HCT116 (cell line): ENCODE measurements around the gene LRRC14B. TPM values are rescaled to one million over a fixed set of nuclear protein-coding genes. Genes with fewer than 3 reads are reported as not detected.

ENCODE experiments used
- ATAC-seq: fragments of 200-7000 bp; cut with Tn5 transposase; 2 replicates; pipeline ENCODE4 v1.9.1; 2020; ENCODE audit warnings: mild to moderate bottlenecking, moderate library complexity
- BruUV-seq: library from RNA; stranded (reverse); fragments of 400-500 nt; replicated peaks from 2 replicates; lab custom pipeline; 2021; lab: Mats Ljungman, UMichigan
- CTCF ChIA-PET: fragments of 300-600 bp; sonication (Branson Sonifier 250); formaldehyde crosslinking; loops from one replicate; lab custom pipeline; 2021; ENCODE audit warnings: antibody characterized with exemption; lab: Charles Lee
- POLR2A ChIA-PET: fragments of 300-600, 350-600 bp; sonication (Branson Sonifier 250); formaldehyde crosslinking; loops from one replicate; lab custom pipeline; 2021; ENCODE audit warnings: antibody characterized with exemption; lab: Charles Lee
- RAD21 ChIA-PET, 2 experiments: fragments of 300-600 bp; sonication (Branson Sonifier 250); formaldehyde crosslinking; loops; one replicate each; lab custom pipeline; 2023; ENCODE audit warnings: low total read pairs in 2 of 2; ENCODE audit not compliant: uncharacterized antibody in 2 of 2, unreplicated experiment in 2 of 2, low non-redundant PET in 1 of 2; lab: Charles Lee
- DNase-seq: peaks from one replicate; pipeline ENCODE4 v3.0.0-alpha.2; 2010; ENCODE audit warnings: low read depth, low spot score
- H2AFZ ChIP-seq: fragments of 200-600 bp; shearing (Covaris generic), sonication (generic); 2 replicates; pipeline ENCODE4 v1.6.1; 2017; ENCODE audit warnings: low read depth, mixed run types, mixed read lengths, antibody characterized with exemption, low read length; ENCODE audit not compliant: poor library complexity, severe bottlenecking
- H3K27ac ChIP-seq: 2 replicates; pipeline ENCODE4 v1.5.1; 2012; ENCODE audit warnings: low read depth, low read length
- H3K27me3 ChIP-seq: fragments of 200-600 bp; sonication (generic); 2 replicates; pipeline ENCODE4 v1.6.1; 2016; ENCODE audit warnings: mixed run types, low read length, mixed read lengths; ENCODE audit not compliant: insufficient read depth
- H3K36me3 ChIP-seq, 2 experiments: fragments of 200-500 bp in 1 of 2; fragments of 200-600 bp in 1 of 2; sonication (Bioruptor generic) in 1 of 2; sonication (generic) in 1 of 2; 2 replicates each; pipeline versions ENCODE4 v1.5.1 to v1.6.1; 2014 to 2016; ENCODE audit warnings: low read length in 2 of 2, inconsistent platforms in 1 of 2, mixed read lengths in 1 of 2, mixed run types in 1 of 2; ENCODE audit not compliant: insufficient read depth in 2 of 2, control insufficient read depth in 1 of 2
- H3K4me1 ChIP-seq, 2 experiments: fragments of 200-600 bp in 1 of 2; sonication (generic) in 1 of 2; 2 replicates each; pipeline versions ENCODE4 v1.5.1 to v1.6.1; 2012 to 2017; ENCODE audit warnings: low read length in 2 of 2, inconsistent platforms in 1 of 2, mild to moderate bottlenecking in 1 of 2, mixed read lengths in 1 of 2, mixed run types in 1 of 2, moderate library complexity in 1 of 2; ENCODE audit not compliant: insufficient read depth in 2 of 2, control insufficient read depth in 1 of 2
- H3K4me2 ChIP-seq: fragments of 200-600 bp; sonication (generic); 2 replicates; pipeline ENCODE4 v1.6.1; 2017; ENCODE audit warnings: mixed run types, low read length, mixed read lengths
- H3K4me3 ChIP-seq, 2 experiments: fragments of 200-600 bp in 1 of 2; sonication (generic) in 1 of 2; replicated peaks in 1 of 2; 2 replicates each; pipeline ENCODE4 v1.5.1; 2011 to 2016; ENCODE audit warnings: low read length in 2 of 2, control low read depth in 1 of 2, low read depth in 1 of 2, mild to moderate bottlenecking in 1 of 2, mixed read lengths in 1 of 2, mixed run types in 1 of 2
- H3K79me2 ChIP-seq: fragments of 200-600 bp; sonication (generic); 2 replicates; pipeline ENCODE4 v1.6.1; 2017; ENCODE audit warnings: mild to moderate bottlenecking, mixed run types, low read length, moderate library complexity, mixed read lengths; ENCODE audit not compliant: insufficient read depth
- H3K9ac ChIP-seq: fragments of 200-600 bp; sonication (generic); 2 replicates; pipeline ENCODE4 v1.6.1; 2016; ENCODE audit warnings: low read length, mixed read lengths
- H3K9me2 ChIP-seq: fragments of 200-600 bp; sonication (generic), shearing (Covaris generic); 2 replicates; pipeline ENCODE4 v1.6.1; 2017; ENCODE audit warnings: mixed run types, mild to moderate bottlenecking, moderate library complexity; ENCODE audit not compliant: insufficient read depth
- H3K9me3 ChIP-seq, 2 experiments: fragments of 200-500 bp in 1 of 2; fragments of 200-600 bp in 1 of 2; sonication (Bioruptor generic) in 1 of 2; sonication (generic) in 1 of 2; 2 replicates each; pipeline ENCODE4 v1.6.1; 2014 to 2017; ENCODE audit warnings: low read length in 2 of 2, mixed read lengths in 2 of 2, inconsistent platforms in 1 of 2, low read depth in 1 of 2, mild to moderate bottlenecking in 1 of 2, mixed run types in 1 of 2, moderate library complexity in 1 of 2; ENCODE audit not compliant: control insufficient read depth in 1 of 2, insufficient read depth in 1 of 2
- H4K20me1 ChIP-seq: fragments of 200-600 bp; sonication (generic), shearing (Covaris generic); 2 replicates; pipeline ENCODE4 v1.6.1; 2017; ENCODE audit warnings: mixed run types, mild to moderate bottlenecking, moderate library complexity; ENCODE audit not compliant: insufficient read depth
- CBX3 ChIP-seq: IDR thresholded peaks from 2 replicates; pipeline ENCODE4 v1.6.1; 2012; ENCODE audit warnings: low read depth
- CEBPB ChIP-seq: IDR thresholded peaks from 2 replicates; pipeline ENCODE4 v1.6.1; 2012; ENCODE audit warnings: low read depth
- EGR1 ChIP-seq: IDR thresholded peaks from 2 replicates; pipeline ENCODE4 v1.6.1; 2012; ENCODE audit warnings: low read depth
- ELF1 ChIP-seq: IDR thresholded peaks from 2 replicates; pipeline ENCODE4 v1.6.1; 2012; ENCODE audit warnings: low read depth, borderline replicate concordance
- EZH2 ChIP-seq: fragments of 200-600 bp; sonication (generic); IDR thresholded peaks from 2 replicates; pipeline ENCODE4 v1.6.1; 2017; ENCODE audit warnings: antibody characterized with exemption, mixed run types
- FOSL1 ChIP-seq: IDR thresholded peaks from 2 replicates; pipeline ENCODE4 v1.6.1; 2012; ENCODE audit warnings: low read depth
- MAX ChIP-seq: IDR thresholded peaks from 2 replicates; pipeline ENCODE4 v1.6.1; 2012
- POLR2A ChIP-seq: IDR thresholded peaks from 2 replicates; pipeline ENCODE4 v1.7.0; 2011; ENCODE audit warnings: borderline replicate concordance; ENCODE audit not compliant: insufficient read depth, insufficient read length; ENCODE audit errors: extremely low read depth
- POLR2AphosphoS5 ChIP-seq: IDR thresholded peaks from 2 replicates; pipeline ENCODE4 v1.6.1; 2011; ENCODE audit warnings: mild to moderate bottlenecking, low read depth, low read length, moderate library complexity
- RAD21 ChIP-seq: IDR thresholded peaks from 2 replicates; pipeline ENCODE4 v1.6.1; 2012; ENCODE audit warnings: low read depth, mild to moderate bottlenecking
- SIN3A ChIP-seq: IDR thresholded peaks from 2 replicates; pipeline ENCODE4 v1.6.1; 2012; ENCODE audit warnings: low read depth
- SP1 ChIP-seq: IDR thresholded peaks from 2 replicates; pipeline ENCODE4 v1.6.1; 2012; ENCODE audit warnings: low read depth
- SRF ChIP-seq: IDR thresholded peaks from 2 replicates; pipeline ENCODE4 v1.6.1; 2012; ENCODE audit warnings: low read depth
- TCF7L2 ChIP-seq: IDR thresholded peaks from 2 replicates; pipeline ENCODE4 v1.7.0; 2011; ENCODE audit warnings: borderline replicate concordance, inconsistent platforms; ENCODE audit not compliant: insufficient read depth, insufficient read length; ENCODE audit errors: extremely low read depth
- ZFX ChIP-seq: fragments of 450-650 bp; IDR thresholded peaks from 2 replicates; pipeline ENCODE4 v1.6.1; 2017
- ZNF274 ChIP-seq: fragments of 200-500 bp; sonication (Bioruptor generic); IDR thresholded peaks from 2 replicates; pipeline ENCODE4 v1.6.1; 2014; ENCODE audit warnings: mild to moderate bottlenecking, low read depth, low read length, inconsistent platforms
- intact Hi-C: fragments of 100-400 bp; cut with micrococcal nuclease; formaldehyde crosslinking; loops from 2 replicates; pipeline ENCODE4 v1.10.0; 2022
- total RNA-seq: library from RNA; stranded (reverse); gene quantifications from one replicate; pipeline ENCODE4 v1.2.1, GENCODE V29; 2021; ENCODE audit not compliant: unreplicated experiment
- TF ChIP-seq, protein P1 (sequence below), 3 experiments: fragments of 200-600 bp in 1 of 3; sonication (generic) in 1 of 3; IDR thresholded peaks in 2 of 3; conservative IDR thresholded peaks in 1 of 3; 2 replicates each; pipeline ENCODE4 v1.5.1; 2012 to 2017; ENCODE audit warnings: low read depth in 2 of 3, low read length in 2 of 3, antibody characterized with exemption in 1 of 3, borderline replicate concordance in 1 of 3, control low read depth in 1 of 3, mild to moderate bottlenecking in 1 of 3, mixed read lengths in 1 of 3, mixed run types in 1 of 3, moderate library complexity in 1 of 3; ENCODE audit not compliant: insufficient read depth in 1 of 3
- TF ChIP-seq, protein P2 (sequence below): IDR thresholded peaks from 2 replicates; pipeline ENCODE4 v1.6.1; 2011; ENCODE audit warnings: mild to moderate bottlenecking, low read length, moderate library complexity; ENCODE audit not compliant: insufficient replicate concordance; ENCODE audit errors: extremely low read depth
- TF ChIP-seq, protein P3 (sequence below): IDR thresholded peaks from 2 replicates; pipeline ENCODE4 v1.6.1; 2012; ENCODE audit warnings: low read depth
- TF ChIP-seq, protein P4 (sequence below): IDR thresholded peaks from 2 replicates; pipeline ENCODE4 v1.6.1; 2012

The LRRC14B gene
- total RNA-seq, 1 experiment from 2014 or later = not detected

DNA sequence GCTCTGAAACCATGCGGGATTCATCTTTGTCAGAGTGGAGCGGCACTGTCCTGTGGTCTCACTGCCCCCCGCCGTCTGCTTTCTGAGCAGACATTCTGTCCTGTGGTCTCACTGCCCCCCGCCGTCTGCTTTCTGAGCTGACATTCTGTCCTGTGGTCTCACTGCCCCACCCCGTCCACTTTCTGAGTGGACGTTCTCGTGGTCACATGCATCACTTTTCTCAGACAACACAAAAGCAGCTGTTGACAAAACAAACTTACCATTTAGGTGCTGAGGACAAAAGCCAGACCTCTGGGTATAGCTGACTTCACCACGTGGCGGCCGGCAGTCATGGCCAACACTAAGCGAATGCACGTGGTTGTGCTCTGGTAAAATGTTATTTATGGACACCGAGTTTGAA is 2.8 kb downstream of the LRRC14B start:
- no peaks in the 10 kb centered on the region for H3K36me3 ChIP-seq
- TF ChIP-seq RAD21 (no peak), EZH2 (no peak), POLR2AphosphoS5 (no peak), SRF (no peak), ELF1 (no peak), CEBPB (no peak), POLR2A (no peak), SIN3A (no peak), MAX (no peak), FOSL1 (no peak), ZNF274 (no peak), EGR1 (no peak), CBX3 (no peak), SP1 (no peak), ZFX (no peak), TCF7L2 (no peak)
- TF ChIP-seq, protein P1, sequence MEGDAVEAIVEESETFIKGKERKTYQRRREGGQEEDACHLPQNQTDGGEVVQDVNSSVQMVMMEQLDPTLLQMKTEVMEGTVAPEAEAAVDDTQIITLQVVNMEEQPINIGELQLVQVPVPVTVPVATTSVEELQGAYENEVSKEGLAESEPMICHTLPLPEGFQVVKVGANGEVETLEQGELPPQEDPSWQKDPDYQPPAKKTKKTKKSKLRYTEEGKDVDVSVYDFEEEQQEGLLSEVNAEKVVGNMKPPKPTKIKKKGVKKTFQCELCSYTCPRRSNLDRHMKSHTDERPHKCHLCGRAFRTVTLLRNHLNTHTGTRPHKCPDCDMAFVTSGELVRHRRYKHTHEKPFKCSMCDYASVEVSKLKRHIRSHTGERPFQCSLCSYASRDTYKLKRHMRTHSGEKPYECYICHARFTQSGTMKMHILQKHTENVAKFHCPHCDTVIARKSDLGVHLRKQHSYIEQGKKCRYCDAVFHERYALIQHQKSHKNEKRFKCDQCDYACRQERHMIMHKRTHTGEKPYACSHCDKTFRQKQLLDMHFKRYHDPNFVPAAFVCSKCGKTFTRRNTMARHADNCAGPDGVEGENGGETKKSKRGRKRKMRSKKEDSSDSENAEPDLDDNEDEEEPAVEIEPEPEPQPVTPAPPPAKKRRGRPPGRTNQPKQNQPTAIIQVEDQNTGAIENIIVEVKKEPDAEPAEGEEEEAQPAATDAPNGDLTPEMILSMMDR (IDR thresholded peaks at IDR 0.05 in 2 of 3, conservative IDR thresholded peaks at IDR 0.05 in 1 of 3; ENCODE audit: borderline replicate concordance in 1 of 3, insufficient read depth in 1 of 3, low read depth in 2 of 3, low read length in 2 of 3) = no peak
- TF ChIP-seq, protein P2, sequence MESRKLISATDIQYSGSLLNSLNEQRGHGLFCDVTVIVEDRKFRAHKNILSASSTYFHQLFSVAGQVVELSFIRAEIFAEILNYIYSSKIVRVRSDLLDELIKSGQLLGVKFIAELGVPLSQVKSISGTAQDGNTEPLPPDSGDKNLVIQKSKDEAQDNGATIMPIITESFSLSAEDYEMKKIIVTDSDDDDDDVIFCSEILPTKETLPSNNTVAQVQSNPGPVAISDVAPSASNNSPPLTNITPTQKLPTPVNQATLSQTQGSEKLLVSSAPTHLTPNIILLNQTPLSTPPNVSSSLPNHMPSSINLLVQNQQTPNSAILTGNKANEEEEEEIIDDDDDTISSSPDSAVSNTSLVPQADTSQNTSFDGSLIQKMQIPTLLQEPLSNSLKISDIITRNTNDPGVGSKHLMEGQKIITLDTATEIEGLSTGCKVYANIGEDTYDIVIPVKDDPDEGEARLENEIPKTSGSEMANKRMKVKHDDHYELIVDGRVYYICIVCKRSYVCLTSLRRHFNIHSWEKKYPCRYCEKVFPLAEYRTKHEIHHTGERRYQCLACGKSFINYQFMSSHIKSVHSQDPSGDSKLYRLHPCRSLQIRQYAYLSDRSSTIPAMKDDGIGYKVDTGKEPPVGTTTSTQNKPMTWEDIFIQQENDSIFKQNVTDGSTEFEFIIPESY = no peak
- TF ChIP-seq, protein P3, sequence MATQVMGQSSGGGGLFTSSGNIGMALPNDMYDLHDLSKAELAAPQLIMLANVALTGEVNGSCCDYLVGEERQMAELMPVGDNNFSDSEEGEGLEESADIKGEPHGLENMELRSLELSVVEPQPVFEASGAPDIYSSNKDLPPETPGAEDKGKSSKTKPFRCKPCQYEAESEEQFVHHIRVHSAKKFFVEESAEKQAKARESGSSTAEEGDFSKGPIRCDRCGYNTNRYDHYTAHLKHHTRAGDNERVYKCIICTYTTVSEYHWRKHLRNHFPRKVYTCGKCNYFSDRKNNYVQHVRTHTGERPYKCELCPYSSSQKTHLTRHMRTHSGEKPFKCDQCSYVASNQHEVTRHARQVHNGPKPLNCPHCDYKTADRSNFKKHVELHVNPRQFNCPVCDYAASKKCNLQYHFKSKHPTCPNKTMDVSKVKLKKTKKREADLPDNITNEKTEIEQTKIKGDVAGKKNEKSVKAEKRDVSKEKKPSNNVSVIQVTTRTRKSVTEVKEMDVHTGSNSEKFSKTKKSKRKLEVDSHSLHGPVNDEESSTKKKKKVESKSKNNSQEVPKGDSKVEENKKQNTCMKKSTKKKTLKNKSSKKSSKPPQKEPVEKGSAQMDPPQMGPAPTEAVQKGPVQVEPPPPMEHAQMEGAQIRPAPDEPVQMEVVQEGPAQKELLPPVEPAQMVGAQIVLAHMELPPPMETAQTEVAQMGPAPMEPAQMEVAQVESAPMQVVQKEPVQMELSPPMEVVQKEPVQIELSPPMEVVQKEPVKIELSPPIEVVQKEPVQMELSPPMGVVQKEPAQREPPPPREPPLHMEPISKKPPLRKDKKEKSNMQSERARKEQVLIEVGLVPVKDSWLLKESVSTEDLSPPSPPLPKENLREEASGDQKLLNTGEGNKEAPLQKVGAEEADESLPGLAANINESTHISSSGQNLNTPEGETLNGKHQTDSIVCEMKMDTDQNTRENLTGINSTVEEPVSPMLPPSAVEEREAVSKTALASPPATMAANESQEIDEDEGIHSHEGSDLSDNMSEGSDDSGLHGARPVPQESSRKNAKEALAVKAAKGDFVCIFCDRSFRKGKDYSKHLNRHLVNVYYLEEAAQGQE = no peak
- TF ChIP-seq, protein P4, sequence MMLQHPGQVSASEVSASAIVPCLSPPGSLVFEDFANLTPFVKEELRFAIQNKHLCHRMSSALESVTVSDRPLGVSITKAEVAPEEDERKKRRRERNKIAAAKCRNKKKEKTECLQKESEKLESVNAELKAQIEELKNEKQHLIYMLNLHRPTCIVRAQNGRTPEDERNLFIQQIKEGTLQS = no peak
- ChIA-PET POLR2A (no interaction called here), RAD21 (no interaction called here), CTCF (no interaction called here)
- H3K4me1 ChIP-seq = no peaks in the 10 kb centered on the region; a peak in 1 of 4 replicates
- no peaks in the 10 kb centered on the region for H4K20me1 ChIP-seq
- no peaks in the 10 kb centered on the region for H3K27me3 ChIP-seq
- H3K4me2 ChIP-seq = no peak overlapping the region
- intact Hi-C loops = no loop called here
- no peak overlapping the region for H2AFZ ChIP-seq
- ATAC-seq (no peak), DNase-seq (no peak)
- H3K79me2 ChIP-seq = no peaks in the 10 kb centered on the region
- BruUV-seq = no TSS peak
- no peaks in the 10 kb centered on the region for H3K9me3 ChIP-seq
- H3K4me3 ChIP-seq = no peak overlapping the region
- H3K9ac ChIP-seq = no peak overlapping the region
- H3K9me2 ChIP-seq = no peaks in the 10 kb centered on the region
- H3K27ac ChIP-seq = no peak overlapping the region
